ENCODE results near the gene BST2. TPM values are rescaled to one million over a fixed set of nuclear protein-coding genes. Genes with fewer than 3 reads are reported as not detected.

Gene BST2
- total and polyA plus RNA-seq, 9 of the 15 experiments (the other 6 are each of a cell fraction or from before 2014, with no cell fraction given) = 11.2 to 232 (median 151) TPM

- TF ChIP-seq CXXC5 (CRISPR knock-in tag; IDR thresholded peaks at IDR 0.05) (peak; percentile 41), NFE2 (IDR thresholded peaks at IDR 0.05; ENCODE audit: low read depth) (no peak), ZNF449 (CRISPR knock-in tag; IDR thresholded peaks at IDR 0.05) (no peak), ZBTB17 (CRISPR knock-in tag; IDR thresholded peaks at IDR 0.05) (peak; percentile 70; the same call in 1 of the 2 replicates), CBFB (CRISPR knock-in tag; IDR thresholded peaks at IDR 0.05) (no peak), KLF16 (IDR thresholded peaks at IDR 0.05) (no peak), RNF2 (IDR thresholded peaks at IDR 0.05) (no peak; the same call in 1 of the 2 replicates), XRCC5 (IDR thresholded peaks at IDR 0.05; ENCODE audit: low read depth, low read length) (no peak), CBFA2T2 (conservative IDR thresholded peaks at IDR 0.05) (no peak), MXD1 (CRISPR knock-in tag; IDR thresholded peaks at IDR 0.05; ENCODE audit: borderline replicate concordance, poor library complexity, severe bottlenecking) (no peak), FOXK2 (conservative IDR thresholded peaks at IDR 0.05 in 1 of 2, IDR thresholded peaks at IDR 0.05 in 1 of 2; ENCODE audit: low read depth in 2 of 2) (0 out of 4 replicates have a peak, but pooled peaks of 1 of the 2 experiments have one; percentile 7), FOXK1 (CRISPR knock-in tag; IDR thresholded peaks at IDR 0.05; ENCODE audit: borderline replicate concordance) (no peak), ZNF41 (CRISPR knock-in tag; conservative IDR thresholded peaks at IDR 0.05) (no peak), PTRF (tag; IDR thresholded peaks at IDR 0.05) (no peak), ZNF507 (tag; conservative IDR thresholded peaks at IDR 0.05) (no peak), ZSCAN29 (IDR thresholded peaks at IDR 0.05) (no peak), EZH2 (IDR thresholded peaks at IDR 0.05; ENCODE audit: borderline replicate concordance, low read depth, low read length) (no peak), GTF2E2 (tag; IDR thresholded peaks at IDR 0.05) (peak; percentile 75; the same call in 1 of the 2 replicates), SMARCA4 (IDR thresholded peaks at IDR 0.05) (peak; percentile 52; the same call in 1 of the 2 replicates), ZNF124 (CRISPR knock-in tag; IDR thresholded peaks at IDR 0.05) (no peak), CBX5 (IDR thresholded peaks at IDR 0.05; ENCODE audit: borderline replicate concordance, low read depth) (no peak), SREBF1 (IDR thresholded peaks at IDR 0.05; ENCODE audit: borderline replicate concordance, low read depth, low read length) (no peak), PCBP2 (IDR thresholded peaks at IDR 0.05; ENCODE audit: low read depth, low read length, poor library complexity, severe bottlenecking) (no peak), ZNF79 (CRISPR knock-in tag; IDR thresholded peaks at IDR 0.05; ENCODE audit: low read depth) (no peak), CHAMP1 (IDR thresholded peaks at IDR 0.05) (no peak), E2F5 (CRISPR knock-in tag; IDR thresholded peaks at IDR 0.05) (no peak)
Measured at GRCh38 chr19:17405250-17406045, at the start of gene BST2 (continued).
